Retina (tissue), 1 donor: ENCODE results near the gene RPS6KA2.
A peak's percentile ranks its signal among the peaks of the same experiment; 100 is the strongest.
"Not testable (repeated sequence)": the region's sequence is repeated elsewhere in the genome, so short reads cannot be mapped to it uniquely, and the experiment has no call there.

Source experiments
- DNase-seq: peaks from one replicate; pipeline ENCODE4 v3.0.0-alpha.2; 2016

RPS6KA2 gene

GRCh38 chr6:166383802-166384363 lies 243.2 kb downstream of the RPS6KA2 start:
- not testable (repeated sequence) for DNase-seq

GRCh38 chr6:166382933-166383801 lies 243.9 kb downstream of the RPS6KA2 start, which contains the start of gene MPC1:
MPC1 (minus strand) TSS chr6:166382940; CDS start chr6:166382876, 64 bp downstream.
- DNase-seq: peak; percentile 97

GRCh38 chr6:166382500-166382932 lies 244.5 kb downstream of the RPS6KA2 start:
- DNase-seq: no peak

- DNase-seq: peak; percentile 78
Observed at GRCh38 chr6:166381733-166382499, 245.1 kb downstream of the RPS6KA2 start.

- no peak for DNase-seq
Observed at GRCh38 chr6:166381381-166381732, 245.7 kb downstream of the RPS6KA2 start.

- no peak for DNase-seq
Observed at GRCh38 chr6:166379800-166380199, 247.3 kb downstream of the RPS6KA2 start.

GRCh38 chr6:166379103-166379586 lies 247.9 kb downstream of the RPS6KA2 start:
- DNase-seq: no peak

- no peak for DNase-seq
Observed at GRCh38 chr6:166377721-166378120, 249.3 kb downstream of the RPS6KA2 start.

- DNase-seq: no peak
Observed at GRCh38 chr6:166375013-166375412, 252.0 kb downstream of the RPS6KA2 start.

GRCh38 chr6:166370489-166370888 lies 256.6 kb downstream of the RPS6KA2 start:
- DNase-seq: no peak

- no peak for DNase-seq
Observed at GRCh38 chr6:166369782-166370181, 257.3 kb downstream of the RPS6KA2 start.

GRCh38 chr6:166366921-166367320 lies 260.1 kb downstream of the RPS6KA2 start:
- no peak for DNase-seq

GRCh38 chr6:166365806-166366205 lies 261.2 kb downstream of the RPS6KA2 start:
- DNase-seq: no peak

GRCh38 chr6:166365221-166365620 lies 261.8 kb downstream of the RPS6KA2 start:
- DNase-seq: no peak

- DNase-seq: no peak
Observed at GRCh38 chr6:166364456-166364855, 262.6 kb downstream of the RPS6KA2 start.

GRCh38 chr6:166362427-166362826 lies 264.6 kb downstream of the RPS6KA2 start:
- DNase-seq: not testable (repeated sequence)

- no peak for DNase-seq
Observed at GRCh38 chr6:166361077-166361429, 266.0 kb downstream of the RPS6KA2 start.

GRCh38 chr6:166360243-166361076 lies 266.6 kb downstream of the RPS6KA2 start:
- no peak for DNase-seq
